Mesenteric fat pad (tissue), 1 donor: ENCODE measurements around the gene GTPBP1. TPM values are rescaled to one million over a fixed set of nuclear protein-coding genes. Genes with fewer than 3 reads are reported as not detected.

Source experiments
- DNase-seq: peaks from one replicate; pipeline ENCODE4 v3.0.0-alpha.2; 2020; ENCODE audit warnings: low spot score
- total RNA-seq: library from RNA; stranded (reverse); fragmentation: NEBNext Ultra II Directional; extraction: Animal tissue kit (Norgen Biotek cat#: 25700); gene quantifications from one replicate; pipeline ENCODE4 v1.2.1, GENCODE V29; 2021
- donor health status: DM: yes; HTN: yes; CAD: no.

GTPBP1 gene
- total RNA-seq, 1 donor from 2014 or later: 40.4 TPM

- DNase-seq: no peak
These were observed 51.1 kb downstream of the GTPBP1 start for GRCh38 chr22:38756711-38757463.

- DNase-seq: no peak
These were observed 51.7 kb downstream of the GTPBP1 start for GRCh38 chr22:38757464-38757757.

GRCh38 chr22:38758276-38758945 lies 52.7 kb downstream of the GTPBP1 start:
- no peak for DNase-seq

GRCh38 chr22:38759005-38759404 lies 53.3 kb downstream of the GTPBP1 start:
- no peak for DNase-seq

- no peak for DNase-seq
These were observed 54.9 kb downstream of the GTPBP1 start for GRCh38 chr22:38760477-38761201.

- no peak for DNase-seq
These were observed 55.7 kb downstream of the GTPBP1 start for GRCh38 chr22:38761202-38762162.

GRCh38 chr22:38762551-38762983 lies 56.8 kb downstream of the GTPBP1 start:
- no peak for DNase-seq

- no peak for DNase-seq
These were observed 60.5 kb downstream of the GTPBP1 start for GRCh38 chr22:38766076-38766777.

- no peak for DNase-seq
These were observed 61.6 kb downstream of the GTPBP1 start for GRCh38 chr22:38767313-38767712.

- no peak for DNase-seq
These were observed 62.3 kb downstream of the GTPBP1 start for GRCh38 chr22:38768036-38768435.

- DNase-seq: no peak
These were observed 64.7 kb downstream of the GTPBP1 start for GRCh38 chr22:38770257-38770949.

- no peak for DNase-seq
These were observed 66.8 kb downstream of the GTPBP1 start for GRCh38 chr22:38772623-38772873.

GRCh38 chr22:38773363-38773946 lies 67.7 kb downstream of the GTPBP1 start:
- no peak for DNase-seq

- DNase-seq: no peak
These were observed 68.9 kb downstream of the GTPBP1 start for GRCh38 chr22:38774496-38775166.

- no peak for DNase-seq
These were observed 69.9 kb downstream of the GTPBP1 start for GRCh38 chr22:38775656-38776055.

GRCh38 chr22:38776086-38776485 lies 70.3 kb downstream of the GTPBP1 start:
- no peak for DNase-seq

- DNase-seq: no peak
These were observed 71.4 kb downstream of the GTPBP1 start for GRCh38 chr22:38777087-38777671.

- DNase-seq: no peak
These were observed 75.3 kb downstream of the GTPBP1 start for GRCh38 chr22:38781033-38781432.
